ENCODE measurements around the gene CHTF18.

Gene CHTF18

DNA sequence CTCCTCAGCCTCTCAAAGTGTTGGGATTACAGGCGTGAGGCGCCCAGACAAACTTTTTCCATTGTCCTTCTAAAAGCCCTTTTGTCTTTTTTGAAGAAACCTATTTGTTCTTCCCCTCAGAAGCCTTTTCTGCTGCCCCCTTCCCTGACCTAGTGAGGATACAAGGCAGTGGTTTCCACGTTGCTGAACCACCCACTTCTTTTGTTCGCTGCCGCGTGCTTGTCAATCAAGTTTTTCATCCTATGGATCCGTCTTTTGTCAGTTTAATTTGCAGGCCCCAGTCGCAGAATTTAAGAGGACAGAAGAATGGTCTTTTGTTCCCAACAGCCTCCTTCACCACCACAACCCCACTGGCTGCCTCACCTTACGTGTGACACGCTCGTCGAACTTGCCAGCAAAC is 32.3 kb downstream of the CHTF18 start:
- Histone ChIP-seq H3K36me3 (no peaks in the 10 kb centered on the region), H3K4me1 (peaks cover 4% of the 10 kb centered on the region; the same call in 1 of the 2 replicates), H3K9me3 (no peaks in the 10 kb centered on the region), H3K4me3 (ENCODE audit: low read depth, low read length) (no peak overlapping the region), H3K27me3 (peaks cover 58% of the 10 kb centered on the region)
- TF ChIP-seq, protein P1, sequence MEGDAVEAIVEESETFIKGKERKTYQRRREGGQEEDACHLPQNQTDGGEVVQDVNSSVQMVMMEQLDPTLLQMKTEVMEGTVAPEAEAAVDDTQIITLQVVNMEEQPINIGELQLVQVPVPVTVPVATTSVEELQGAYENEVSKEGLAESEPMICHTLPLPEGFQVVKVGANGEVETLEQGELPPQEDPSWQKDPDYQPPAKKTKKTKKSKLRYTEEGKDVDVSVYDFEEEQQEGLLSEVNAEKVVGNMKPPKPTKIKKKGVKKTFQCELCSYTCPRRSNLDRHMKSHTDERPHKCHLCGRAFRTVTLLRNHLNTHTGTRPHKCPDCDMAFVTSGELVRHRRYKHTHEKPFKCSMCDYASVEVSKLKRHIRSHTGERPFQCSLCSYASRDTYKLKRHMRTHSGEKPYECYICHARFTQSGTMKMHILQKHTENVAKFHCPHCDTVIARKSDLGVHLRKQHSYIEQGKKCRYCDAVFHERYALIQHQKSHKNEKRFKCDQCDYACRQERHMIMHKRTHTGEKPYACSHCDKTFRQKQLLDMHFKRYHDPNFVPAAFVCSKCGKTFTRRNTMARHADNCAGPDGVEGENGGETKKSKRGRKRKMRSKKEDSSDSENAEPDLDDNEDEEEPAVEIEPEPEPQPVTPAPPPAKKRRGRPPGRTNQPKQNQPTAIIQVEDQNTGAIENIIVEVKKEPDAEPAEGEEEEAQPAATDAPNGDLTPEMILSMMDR (IDR thresholded peaks at IDR 0.05; ENCODE audit: low read depth, low read length) = no peak
- DNase-seq = no peak

DNA sequence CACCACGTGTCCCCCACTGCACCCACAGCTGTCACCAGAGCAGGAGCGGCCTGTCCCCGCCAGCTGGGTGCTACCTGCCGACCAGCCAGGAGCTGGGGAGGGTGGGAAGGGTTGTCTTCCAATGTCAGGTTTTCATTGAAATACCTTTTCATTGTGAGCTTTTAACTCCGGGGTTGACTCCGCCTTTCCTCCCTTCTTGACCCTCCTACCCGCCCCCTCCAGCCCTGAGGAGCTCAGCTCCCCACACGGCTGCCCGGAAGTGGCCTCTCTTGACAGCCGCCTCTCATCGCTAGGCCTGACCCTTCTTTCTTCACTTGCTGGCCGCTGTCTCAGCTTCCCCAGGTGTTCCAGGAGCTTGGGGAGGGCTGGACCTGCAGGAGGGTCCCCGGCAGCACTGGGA is 33.3 kb downstream of the CHTF18 start:
- peaks cover 4% of the 10 kb centered on the region; the same call in 1 of the 2 replicates for H3K4me1 ChIP-seq
- peaks cover 52% of the 10 kb centered on the region for H3K27me3 ChIP-seq
- TF ChIP-seq, protein P1 (IDR thresholded peaks at IDR 0.05; ENCODE audit: low read depth, low read length) = no peak

DNA sequence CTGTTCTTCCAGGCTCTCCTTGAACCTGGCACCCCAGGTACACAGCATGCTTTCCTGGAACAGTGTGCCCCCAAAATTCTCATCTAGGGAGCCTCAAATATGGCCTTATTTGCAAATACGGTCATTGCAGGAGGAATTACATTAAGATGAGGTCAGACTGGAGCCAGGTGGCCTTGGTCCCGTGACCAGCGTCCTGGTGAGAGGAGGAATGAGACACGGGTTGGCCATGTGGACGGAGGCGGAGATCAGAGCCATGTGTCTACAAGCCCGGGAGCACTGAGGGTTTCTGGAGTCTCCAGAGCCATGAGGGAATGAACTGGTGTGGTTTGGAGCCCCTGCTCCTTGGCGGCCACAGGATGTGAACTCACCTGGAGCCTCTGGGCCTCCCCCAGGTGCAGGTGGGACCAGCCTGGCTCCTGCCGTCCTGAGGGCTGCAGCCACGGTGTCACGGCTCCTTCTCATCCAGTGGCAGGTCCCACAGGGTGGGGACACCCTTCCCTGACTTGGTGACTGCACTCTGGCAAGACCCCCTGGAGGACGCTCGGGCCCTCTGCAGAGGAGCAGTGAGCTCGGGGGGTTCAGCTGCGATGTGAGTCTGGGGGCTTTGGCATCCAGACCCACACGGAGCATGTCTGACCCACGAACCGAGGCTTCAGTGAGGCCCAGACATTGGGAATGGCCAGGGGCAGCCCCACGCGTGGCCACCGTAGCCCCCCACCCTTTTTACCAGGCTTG is 33.9 kb downstream of the CHTF18 start:
- no peak for DNase-seq
- Histone ChIP-seq H3K9me3 (no peaks in the 10 kb centered on the region), H3K36me3 (no peaks in the 10 kb centered on the region), H3K27me3 (peaks cover 46% of the 10 kb centered on the region), H3K4me1 (peaks cover 4% of the 10 kb centered on the region; the same call in 1 of the 2 replicates), H3K4me3 (ENCODE audit: low read depth, low read length) (no peak overlapping the region)
- TF ChIP-seq, protein P1 (IDR thresholded peaks at IDR 0.05; ENCODE audit: low read depth, low read length) = no peak

More for the DNA sequence above, 33.3 kb downstream of the CHTF18 start:
- DNase-seq = no peak
- Histone ChIP-seq H3K4me3 (ENCODE audit: low read depth, low read length) (no peak overlapping the region), H3K36me3 (no peaks in the 10 kb centered on the region), H3K9me3 (no peaks in the 10 kb centered on the region)

DNA sequence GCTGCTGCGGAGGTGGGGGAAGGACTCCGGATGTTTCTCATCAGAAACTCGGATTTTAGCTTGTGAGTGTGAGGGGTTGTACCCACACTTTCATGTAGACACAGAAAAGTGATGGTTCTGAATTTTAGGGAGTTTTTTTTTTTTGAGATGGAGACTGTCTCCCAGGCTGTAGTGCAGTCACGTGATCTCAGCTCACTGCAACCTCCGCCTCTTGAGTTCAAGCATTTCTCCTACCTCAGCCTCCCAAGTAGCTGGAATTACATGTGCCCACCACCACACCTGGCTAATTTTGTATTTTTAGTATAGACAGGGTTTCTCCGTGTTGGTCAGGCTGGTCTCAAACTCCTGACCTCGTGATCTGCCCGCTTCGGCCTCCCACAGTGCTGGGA is 34.5 kb downstream of the CHTF18 start:
- Histone ChIP-seq H3K9me3 (no peaks in the 10 kb centered on the region), H3K4me3 (ENCODE audit: low read depth, low read length) (no peak overlapping the region), H3K36me3 (no peaks in the 10 kb centered on the region), H3K4me1 (peaks cover 4% of the 10 kb centered on the region; the same call in 1 of the 2 replicates), H3K27me3 (peaks cover 40% of the 10 kb centered on the region)
- TF ChIP-seq, protein P1 (IDR thresholded peaks at IDR 0.05; ENCODE audit: low read depth, low read length) = no peak
- DNase-seq = no peak

DNA sequence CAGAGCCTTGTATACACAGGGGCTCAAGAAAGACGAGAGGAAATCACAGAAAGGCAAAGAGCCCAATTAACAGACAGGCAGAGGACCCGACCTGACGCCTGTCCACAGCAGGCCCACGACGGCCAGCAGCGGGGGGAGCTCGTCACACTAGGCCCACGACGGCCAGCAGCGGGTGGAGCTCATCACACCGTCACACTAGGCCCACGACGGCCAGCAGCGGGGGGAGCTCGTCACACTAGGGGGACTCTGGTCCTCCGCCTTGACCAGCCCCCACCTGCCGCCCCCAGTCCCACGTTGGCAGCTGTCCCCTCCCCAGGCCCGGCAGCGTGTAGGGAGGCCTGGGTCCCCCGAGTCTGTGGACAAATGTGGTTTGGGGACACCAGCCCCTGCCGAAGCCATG is 35.8 kb downstream of the CHTF18 start:
- no peaks in the 10 kb centered on the region for H3K9me3 ChIP-seq
- H3K4me3 ChIP-seq (ENCODE audit: low read depth, low read length) = no peak overlapping the region
- TF ChIP-seq, protein P1 (IDR thresholded peaks at IDR 0.05; ENCODE audit: low read depth, low read length) = no peak
- H3K27me3 ChIP-seq = peaks cover 30% of the 10 kb centered on the region
- no peaks in the 10 kb centered on the region for H3K36me3 ChIP-seq
- no peak for DNase-seq
- H3K4me1 ChIP-seq = peaks cover 4% of the 10 kb centered on the region; the same call in 1 of the 2 replicates

DNA sequence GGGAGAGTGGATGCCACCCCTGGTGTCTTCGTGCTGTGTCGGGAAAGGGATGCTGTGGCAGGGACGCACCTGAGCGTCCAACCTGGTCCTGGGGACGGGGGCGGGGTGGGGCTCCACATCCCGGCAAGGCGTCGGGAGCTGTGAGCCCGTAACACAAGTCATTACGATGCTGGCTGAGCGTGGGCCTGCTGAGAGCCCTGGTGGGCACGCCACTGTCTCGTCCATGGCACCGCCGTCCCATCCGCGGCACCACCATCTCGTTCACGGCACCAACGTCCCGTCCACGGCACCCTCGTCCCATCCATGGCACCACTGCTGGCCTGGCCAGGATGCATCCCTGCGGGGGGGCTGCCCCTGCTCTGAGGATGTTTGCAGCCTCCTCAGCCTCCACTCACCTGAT is 36.2 kb downstream of the CHTF18 start:
- Histone ChIP-seq H3K4me1 (peaks cover 4% of the 10 kb centered on the region; the same call in 1 of the 2 replicates), H3K4me3 (ENCODE audit: low read depth, low read length) (no peak overlapping the region), H3K36me3 (no peaks in the 10 kb centered on the region), H3K9me3 (no peaks in the 10 kb centered on the region), H3K27me3 (peaks cover 26% of the 10 kb centered on the region)
- TF ChIP-seq, protein P1 (IDR thresholded peaks at IDR 0.05; ENCODE audit: low read depth, low read length) = no peak
- DNase-seq = no peak
